Smooth muscle cell (in vitro differentiated cells): ENCODE measurements around the gene SCARF2. TPM values are rescaled to one million over a fixed set of nuclear protein-coding genes. Genes with fewer than 3 reads are reported as not detected.

Source experiments
- DNase-seq: peaks from one replicate; lab custom pipeline; 2025; ENCODE audit not compliant: unreplicated experiment; lab: John Stamatoyannopoulos, UW
- H2AFZ ChIP-seq: fragments of 200-600 bp; sonication (generic); 2 replicates; pipeline ENCODE4 v1.6.0; 2016; ENCODE audit warnings: antibody characterized with exemption, low read depth, mild to moderate bottlenecking
- H3F3A ChIP-seq: fragments of 200-600 bp; sonication (generic); 2 replicates; pipeline ENCODE4 v1.6.0; 2017; ENCODE audit warnings: antibody characterized with exemption, low read depth
- H3K27ac ChIP-seq: fragments of 200-600 bp; sonication (generic); 2 replicates; pipeline ENCODE4 v1.5.1; 2016; ENCODE audit warnings: low read depth, mild to moderate bottlenecking
- H3K27me3 ChIP-seq: fragments of 200-600 bp; sonication (generic); 2 replicates; pipeline ENCODE4 v1.6.1; 2016; ENCODE audit warnings: low read depth, mild to moderate bottlenecking
- H3K36me3 ChIP-seq: fragments of 200-600 bp; sonication (generic); 2 replicates; pipeline ENCODE4 v1.5.1; 2016; ENCODE audit warnings: low read depth
- H3K4me1 ChIP-seq: fragments of 200-600 bp; sonication (generic); 2 replicates; pipeline ENCODE4 v1.5.1; 2016; ENCODE audit warnings: low read depth
- H3K4me2 ChIP-seq: fragments of 200-600 bp; sonication (generic); 2 replicates; pipeline ENCODE4 v1.6.0; 2016; ENCODE audit warnings: mild to moderate bottlenecking
- H3K4me3 ChIP-seq: fragments of 200-600 bp; sonication (generic); 2 replicates; pipeline ENCODE4 v1.5.1; 2016; ENCODE audit warnings: mild to moderate bottlenecking
- H3K79me2 ChIP-seq: fragments of 200-600 bp; sonication (generic); 2 replicates; pipeline ENCODE4 v1.6.0; 2016; ENCODE audit warnings: low read depth, mild to moderate bottlenecking
- H3K9ac ChIP-seq: fragments of 200-600 bp; sonication (generic); 2 replicates; pipeline ENCODE4 v1.6.0; 2016; ENCODE audit warnings: low read depth
- H3K9me3 ChIP-seq: fragments of 200-600 bp; sonication (generic); replicated peaks from 2 replicates; pipeline ENCODE4 v1.5.1; 2016; ENCODE audit warnings: low read depth
- H4K20me1 ChIP-seq: fragments of 200-600 bp; sonication (generic); 2 replicates; pipeline ENCODE4 v1.6.0; 2016; ENCODE audit warnings: low read depth
- WGBS: methylation state at CpG from one replicate; pipeline ENCODE4 v1.1.7; 2016; ENCODE audit warnings: low lambda C conversion rate; 5-methylcytosine and 5-hydroxymethylcytosine counted together
- polyA plus RNA-seq: library from polyadenylated mRNA; unstranded; fragments of >200 nt; fragmentation: Nextera tagmentation; extraction: Ambion mirVana; gene quantifications from 2 replicates; pipeline ENCODE4 v1.2.1, GENCODE V29; 2016
- total RNA-seq: library from RNA; depleted of rRNA; stranded (reverse); fragments of >200 nt; gene quantifications from 2 replicates; pipeline ENCODE4 v1.2.3, GENCODE V29; 2014
- TF ChIP-seq, protein P1 (sequence below): fragments of 200-600 bp; sonication (generic); IDR thresholded peaks from 2 replicates; pipeline ENCODE4 v1.5.1; 2017; ENCODE audit warnings: borderline replicate concordance, mild to moderate bottlenecking, antibody characterized with exemption; ENCODE audit not compliant: insufficient read depth, poor library complexity, severe bottlenecking

Gene SCARF2
- total and polyA plus RNA-seq, 2 experiments from 2014 or later: 30.9 to 89.8 TPM

DNA sequence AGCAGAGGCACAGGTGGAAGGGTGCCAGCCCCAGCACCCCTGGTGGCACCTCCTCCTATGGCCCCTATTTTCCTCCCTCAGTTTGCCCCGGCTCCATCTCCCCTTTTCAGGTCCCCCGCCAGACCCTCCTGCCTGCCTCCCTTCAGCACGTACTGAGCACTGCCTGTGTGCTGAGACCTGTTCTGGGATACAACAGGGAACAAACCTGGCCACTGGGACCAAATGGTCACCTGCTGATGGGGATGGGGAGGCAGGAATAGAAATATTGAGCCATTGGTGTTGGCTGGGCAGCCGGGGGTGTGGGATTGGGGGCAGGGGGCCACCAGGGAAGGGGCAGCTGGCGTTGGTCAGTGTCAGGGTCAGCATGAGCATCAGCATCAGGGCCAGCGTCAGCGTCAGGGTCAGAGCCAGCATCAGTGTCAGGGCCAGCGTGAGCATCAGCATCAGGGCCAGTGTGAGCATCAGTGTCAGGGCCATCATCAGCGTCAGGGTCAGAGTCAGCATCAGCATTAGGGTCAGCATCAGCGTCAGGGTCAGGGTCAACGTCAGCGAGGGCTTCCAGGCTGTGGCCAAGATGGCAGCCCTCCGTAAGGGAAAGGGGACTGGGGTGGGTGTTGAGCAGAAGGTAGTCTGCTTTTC is 36.1 kb downstream of the SCARF2 start:
- Histone ChIP-seq H2AFZ (no peak overlapping the region), H3K27ac (no peak overlapping the region), H3K4me1 (no peaks in the 10 kb centered on the region), H3K36me3 (no peaks in the 10 kb centered on the region), H3K79me2 (peaks cover 27% of the 10 kb centered on the region), H3F3A (no peaks in the 10 kb centered on the region), H4K20me1 (peaks cover 40% of the 10 kb centered on the region), H3K27me3 (no peaks in the 10 kb centered on the region), H3K4me3 (no peak overlapping the region), H3K9me3 (no peaks in the 10 kb centered on the region), H3K9ac (no peak overlapping the region), H3K4me2 (no peak overlapping the region)
- no peak for DNase-seq
- TF ChIP-seq, protein P1, sequence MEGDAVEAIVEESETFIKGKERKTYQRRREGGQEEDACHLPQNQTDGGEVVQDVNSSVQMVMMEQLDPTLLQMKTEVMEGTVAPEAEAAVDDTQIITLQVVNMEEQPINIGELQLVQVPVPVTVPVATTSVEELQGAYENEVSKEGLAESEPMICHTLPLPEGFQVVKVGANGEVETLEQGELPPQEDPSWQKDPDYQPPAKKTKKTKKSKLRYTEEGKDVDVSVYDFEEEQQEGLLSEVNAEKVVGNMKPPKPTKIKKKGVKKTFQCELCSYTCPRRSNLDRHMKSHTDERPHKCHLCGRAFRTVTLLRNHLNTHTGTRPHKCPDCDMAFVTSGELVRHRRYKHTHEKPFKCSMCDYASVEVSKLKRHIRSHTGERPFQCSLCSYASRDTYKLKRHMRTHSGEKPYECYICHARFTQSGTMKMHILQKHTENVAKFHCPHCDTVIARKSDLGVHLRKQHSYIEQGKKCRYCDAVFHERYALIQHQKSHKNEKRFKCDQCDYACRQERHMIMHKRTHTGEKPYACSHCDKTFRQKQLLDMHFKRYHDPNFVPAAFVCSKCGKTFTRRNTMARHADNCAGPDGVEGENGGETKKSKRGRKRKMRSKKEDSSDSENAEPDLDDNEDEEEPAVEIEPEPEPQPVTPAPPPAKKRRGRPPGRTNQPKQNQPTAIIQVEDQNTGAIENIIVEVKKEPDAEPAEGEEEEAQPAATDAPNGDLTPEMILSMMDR: no peak
- WGBS: 98% methylated on average over 12 of the region's 13 CpGs

DNA sequence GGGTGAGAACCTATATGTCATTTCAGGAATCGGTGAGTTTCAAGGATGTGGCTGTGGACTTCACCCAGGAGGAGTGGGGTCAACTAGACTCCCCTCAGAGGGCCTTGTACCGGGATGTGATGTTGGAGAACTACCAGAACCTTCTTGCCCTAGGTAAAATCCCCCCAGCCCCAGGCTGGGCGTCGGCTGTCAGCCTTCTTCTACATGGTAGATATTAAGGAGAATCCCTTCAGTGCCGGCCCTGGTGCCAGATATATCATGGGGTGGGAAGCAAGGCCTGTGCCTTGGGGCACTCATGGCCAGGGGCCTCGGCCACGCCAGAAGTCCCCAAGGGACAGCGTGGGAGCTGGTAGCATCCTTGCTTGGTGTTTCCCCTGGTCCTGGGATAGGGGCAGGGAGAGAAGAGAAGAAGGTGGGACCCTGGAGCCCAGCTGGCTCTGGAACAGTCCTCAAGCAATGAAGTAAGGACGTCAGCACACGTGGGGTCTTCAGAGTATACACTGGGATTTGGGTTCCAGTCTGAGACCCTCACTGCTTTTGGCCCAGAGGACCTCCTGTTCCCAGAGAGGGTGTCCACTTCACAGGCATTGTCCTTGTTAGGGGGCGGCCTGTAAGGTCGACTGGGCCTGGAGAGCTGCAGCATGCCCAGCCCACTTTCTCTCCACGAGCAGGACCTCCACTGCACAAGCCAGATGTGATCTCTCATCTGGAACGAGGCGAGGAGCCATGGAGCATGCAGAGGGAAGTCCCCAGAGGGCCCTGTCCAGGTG is 36.8 kb downstream of the SCARF2 start:
- H3K9ac ChIP-seq: no peak overlapping the region
- no peaks in the 10 kb centered on the region for H3K27me3 ChIP-seq
- WGBS: 95% methylated on average over 15 of the region's 15 CpGs
- no peaks in the 10 kb centered on the region for H3K36me3 ChIP-seq
- no peak overlapping the region for H3K4me3 ChIP-seq
- H3K9me3 ChIP-seq: no peaks in the 10 kb centered on the region
- no peak overlapping the region for H3K4me2 ChIP-seq
- peaks cover 4% of the 10 kb centered on the region for H3F3A ChIP-seq
- H4K20me1 ChIP-seq: peaks cover 46% of the 10 kb centered on the region
- H3K79me2 ChIP-seq: peaks cover 29% of the 10 kb centered on the region
- no peak overlapping the region for H2AFZ ChIP-seq
- H3K4me1 ChIP-seq: peaks cover under 1% of the 10 kb centered on the region
- DNase-seq: no peak
- no peak overlapping the region for H3K27ac ChIP-seq
- TF ChIP-seq, protein P1: no peak

DNA sequence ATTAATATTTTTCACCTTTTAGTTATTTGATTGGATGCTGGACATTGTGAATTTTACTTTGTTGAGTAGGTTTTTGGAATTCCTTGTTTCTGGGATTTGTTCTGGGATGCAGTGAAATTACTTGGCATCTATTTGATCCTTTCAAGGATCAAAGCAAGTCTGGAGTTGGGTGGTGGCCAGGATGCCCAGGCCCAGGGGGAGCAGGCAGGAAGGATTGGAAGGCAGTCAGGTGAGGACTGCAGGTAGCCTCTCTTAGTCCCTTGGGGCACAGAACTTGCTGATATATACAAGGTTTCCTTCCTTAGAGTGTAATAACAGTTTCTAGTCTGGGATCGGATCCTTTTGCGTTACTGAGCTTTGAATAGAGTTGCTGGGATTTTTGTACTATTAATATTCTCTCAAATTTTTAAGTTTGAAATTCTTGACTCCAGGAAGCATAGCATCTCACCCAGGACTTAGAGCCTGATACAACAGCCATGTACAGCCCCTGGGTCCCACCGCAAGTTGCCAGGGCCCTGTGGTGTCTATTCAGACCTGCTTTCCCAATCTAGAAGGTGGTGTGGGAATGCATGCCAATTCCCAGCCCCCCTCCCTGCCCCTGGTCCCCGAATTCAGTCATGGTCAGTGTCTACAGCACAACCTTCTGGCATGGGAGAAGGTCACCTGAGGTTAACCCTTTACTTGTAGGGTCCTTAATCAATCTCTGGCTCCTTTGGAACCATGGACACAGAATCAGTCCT is 37.6 kb downstream of the SCARF2 start:
- WGBS: 88% methylated on average over 4 of the region's 4 CpGs
- H3K4me1 ChIP-seq: peaks cover 8% of the 10 kb centered on the region
- DNase-seq: no peak
- no peaks in the 10 kb centered on the region for H3K9me3 ChIP-seq
- H3F3A ChIP-seq: peaks cover 4% of the 10 kb centered on the region
- TF ChIP-seq, protein P1: no peak
- H2AFZ ChIP-seq: no peak overlapping the region
- H3K79me2 ChIP-seq: peaks cover 37% of the 10 kb centered on the region
- H3K27ac ChIP-seq: no peak overlapping the region
- H3K27me3 ChIP-seq: no peaks in the 10 kb centered on the region
- H3K36me3 ChIP-seq: no peaks in the 10 kb centered on the region
- H3K9ac ChIP-seq: no peak overlapping the region
- H3K4me2 ChIP-seq: no peak overlapping the region
- no peak overlapping the region for H3K4me3 ChIP-seq
- H4K20me1 ChIP-seq: peaks cover 46% of the 10 kb centered on the region
